ENCODE data around the gene UBN2.

Gene UBN2

DNA sequence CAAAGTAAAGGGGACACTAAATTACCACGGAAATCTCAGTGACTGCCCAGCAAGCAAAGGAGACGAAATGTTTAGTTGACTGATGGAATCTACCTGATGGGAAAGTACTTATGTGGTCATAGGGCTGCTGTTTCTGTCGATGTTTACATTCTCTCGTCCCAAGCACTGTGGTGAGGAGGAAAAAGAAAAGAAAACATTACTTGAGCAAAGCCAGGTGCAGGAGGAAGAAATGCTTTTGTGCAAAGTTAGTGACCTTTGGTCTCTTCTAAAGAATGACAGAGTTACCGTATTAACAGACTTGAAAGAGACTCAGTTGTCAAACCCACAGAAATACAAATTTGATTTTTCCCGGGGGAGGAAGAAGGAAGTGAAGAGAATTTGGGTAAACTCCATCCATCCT is 66.8 kb downstream of the UBN2 start:
- H3K36me3 ChIP-seq (ENCODE audit: control insufficient read depth, low read length) = peaks cover 15% of the 10 kb centered on the region
- no peaks in the 10 kb centered on the region for H3K9me2 ChIP-seq (replicated peaks; ENCODE audit: control insufficient read depth, low read length)
- TF ChIP-seq CTCF (IDR thresholded peaks at IDR 0.05; ENCODE audit: low read depth, low read length, poor library complexity, severe bottlenecking) (no peak), EZH2phosphoT487 (IDR thresholded peaks at IDR 0.05; ENCODE audit: borderline replicate concordance, low read length) (no peak)
- no peaks in the 10 kb centered on the region for H4K20me1 ChIP-seq (ENCODE audit: control insufficient read depth, insufficient read depth, low read depth, low read length)
- H3K9me3 ChIP-seq (ENCODE audit: control insufficient read depth, insufficient read depth, low read length) = no peaks in the 10 kb centered on the region
- no peak overlapping the region for H3K4me2 ChIP-seq (ENCODE audit: low read length)
- H3K4me3 ChIP-seq (ENCODE audit: low read length) = no peak overlapping the region
- no peak overlapping the region for H3K27ac ChIP-seq (ENCODE audit: low read depth, low read length)
- H3K4me1 ChIP-seq (ENCODE audit: control insufficient read depth, low read length) = no peaks in the 10 kb centered on the region
- H3F3A ChIP-seq (ENCODE audit: control insufficient read depth, insufficient read depth) = no peaks in the 10 kb centered on the region
- no peaks in the 10 kb centered on the region for H3K27me3 ChIP-seq (ENCODE audit: control insufficient read depth, low read length)
- no peaks in the 10 kb centered on the region for H3K79me2 ChIP-seq (ENCODE audit: control insufficient read depth, low read length)

GRCh38 chr7:139299296-139299695 is 68.3 kb downstream of the UBN2 start:
- Histone ChIP-seq H3K27ac (ENCODE audit: low read depth, low read length) (no peak overlapping the region), H3K4me2 (ENCODE audit: low read length) (no peak overlapping the region), H4K20me1 (ENCODE audit: control insufficient read depth, insufficient read depth, low read depth, low read length) (no peaks in the 10 kb centered on the region), H3K9me2 (replicated peaks; ENCODE audit: control insufficient read depth, low read length) (no peaks in the 10 kb centered on the region), H3K4me3 (ENCODE audit: low read length) (no peak overlapping the region), H3K27me3 (ENCODE audit: control insufficient read depth, low read length) (no peaks in the 10 kb centered on the region), H3K9me3 (ENCODE audit: control insufficient read depth, insufficient read depth, low read length) (no peaks in the 10 kb centered on the region), H3K79me2 (ENCODE audit: control insufficient read depth, low read length) (no peaks in the 10 kb centered on the region), H3K4me1 (ENCODE audit: control insufficient read depth, low read length) (no peaks in the 10 kb centered on the region), H3K36me3 (ENCODE audit: control insufficient read depth, low read length) (peaks cover 15% of the 10 kb centered on the region), H3F3A (ENCODE audit: control insufficient read depth, insufficient read depth) (no peaks in the 10 kb centered on the region)
- TF ChIP-seq CTCF (IDR thresholded peaks at IDR 0.05; ENCODE audit: low read depth, low read length, poor library complexity, severe bottlenecking) (no peak), EZH2phosphoT487 (IDR thresholded peaks at IDR 0.05; ENCODE audit: borderline replicate concordance, low read length) (no peak)

GRCh38 chr7:139300390-139300789 is 69.4 kb downstream of the UBN2 start:
- Histone ChIP-seq H3F3A (ENCODE audit: control insufficient read depth, insufficient read depth) (no peaks in the 10 kb centered on the region), H4K20me1 (ENCODE audit: control insufficient read depth, insufficient read depth, low read depth, low read length) (no peaks in the 10 kb centered on the region), H3K36me3 (ENCODE audit: control insufficient read depth, low read length) (peaks cover 15% of the 10 kb centered on the region), H3K79me2 (ENCODE audit: control insufficient read depth, low read length) (no peaks in the 10 kb centered on the region), H3K27ac (ENCODE audit: low read depth, low read length) (no peak overlapping the region), H3K9me2 (replicated peaks; ENCODE audit: control insufficient read depth, low read length) (no peaks in the 10 kb centered on the region), H3K4me2 (ENCODE audit: low read length) (no peak overlapping the region), H3K4me3 (ENCODE audit: low read length) (no peak overlapping the region), H3K9me3 (ENCODE audit: control insufficient read depth, insufficient read depth, low read length) (no peaks in the 10 kb centered on the region), H3K27me3 (ENCODE audit: control insufficient read depth, low read length) (no peaks in the 10 kb centered on the region), H3K4me1 (ENCODE audit: control insufficient read depth, low read length) (no peaks in the 10 kb centered on the region)
- TF ChIP-seq CTCF (IDR thresholded peaks at IDR 0.05; ENCODE audit: low read depth, low read length, poor library complexity, severe bottlenecking) = no peak
- TF ChIP-seq EZH2phosphoT487 (IDR thresholded peaks at IDR 0.05; ENCODE audit: borderline replicate concordance, low read length) = no peak

DNA sequence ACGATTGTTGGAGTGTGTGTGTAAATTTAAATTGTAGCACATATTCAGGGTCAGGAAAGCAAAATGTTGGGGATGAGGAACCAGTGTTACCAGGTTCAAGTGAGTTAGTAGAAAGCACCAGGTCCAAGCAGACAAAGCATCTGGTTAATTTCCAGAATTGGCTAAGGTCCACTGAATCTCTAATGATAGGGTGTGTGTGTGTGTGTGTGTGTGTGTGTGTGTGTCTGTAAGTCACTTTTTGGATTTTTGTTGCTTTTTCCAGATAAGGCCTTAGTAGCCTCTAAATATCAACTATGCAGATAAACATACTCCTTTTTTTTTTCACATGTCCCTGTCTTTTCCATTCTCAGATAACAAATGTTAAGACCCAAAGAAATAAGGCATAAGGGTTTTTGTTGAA is 73.5 kb downstream of the UBN2 start:
- H3F3A ChIP-seq (ENCODE audit: control insufficient read depth, insufficient read depth) = no peaks in the 10 kb centered on the region
- no peak overlapping the region for H3K4me3 ChIP-seq (ENCODE audit: low read length)
- H3K9me3 ChIP-seq (ENCODE audit: control insufficient read depth, insufficient read depth, low read length) = no peaks in the 10 kb centered on the region
- no peaks in the 10 kb centered on the region for H3K27me3 ChIP-seq (ENCODE audit: control insufficient read depth, low read length)
- no peak overlapping the region for H3K4me2 ChIP-seq (ENCODE audit: low read length)
- H3K36me3 ChIP-seq (ENCODE audit: control insufficient read depth, low read length) = no peaks in the 10 kb centered on the region
- TF ChIP-seq EZH2phosphoT487 (IDR thresholded peaks at IDR 0.05; ENCODE audit: borderline replicate concordance, low read length) (no peak), CTCF (IDR thresholded peaks at IDR 0.05; ENCODE audit: low read depth, low read length, poor library complexity, severe bottlenecking) (no peak)
- H4K20me1 ChIP-seq (ENCODE audit: control insufficient read depth, insufficient read depth, low read depth, low read length) = no peaks in the 10 kb centered on the region
- no peaks in the 10 kb centered on the region for H3K9me2 ChIP-seq (replicated peaks; ENCODE audit: control insufficient read depth, low read length)
- no peaks in the 10 kb centered on the region for H3K4me1 ChIP-seq (ENCODE audit: control insufficient read depth, low read length)
- H3K27ac ChIP-seq (ENCODE audit: low read depth, low read length) = no peak overlapping the region
- H3K79me2 ChIP-seq (ENCODE audit: control insufficient read depth, low read length) = no peaks in the 10 kb centered on the region

Measured in DOHH2 (cell line).